ENCODE results near the gene EOLA2. TPM values are rescaled to one million over a fixed set of nuclear protein-coding genes. Genes with fewer than 3 reads are reported as not detected.

Gene EOLA2
- total and polyA plus RNA-seq, 9 of the 15 experiments (the other 6 are each of a cell fraction or from before 2014, with no cell fraction given) = 27.7 to 61.5 (median 44.3) TPM

DNA sequence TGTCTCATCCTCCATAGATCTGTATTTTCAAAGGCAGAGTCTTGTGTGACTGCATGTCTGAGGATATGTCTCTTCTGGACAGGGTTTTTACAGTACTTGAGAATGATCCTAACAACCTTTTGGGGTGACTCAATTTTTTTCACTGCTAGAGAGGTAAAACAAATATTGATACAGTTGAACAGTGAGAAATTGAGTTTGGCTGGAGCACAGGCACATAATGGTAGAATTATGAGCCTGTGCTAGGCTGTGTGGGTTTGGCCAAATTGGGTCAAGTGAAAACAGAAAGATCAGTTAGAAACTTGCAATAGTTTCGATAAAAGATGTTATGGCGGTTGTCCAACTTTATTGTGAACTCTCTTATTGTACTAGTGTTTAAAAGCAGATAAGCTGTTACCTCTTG is 23.3 kb upstream of the EOLA2 start:
- no peak for DNase-seq (ENCODE audit: extremely low read depth in 1 of 4, low spot score in 3 of 4)
- intact Hi-C loops (cut with micrococcal nuclease) = no loop called here
- H3K9me3 ChIP-seq (replicated peaks; ENCODE audit: control insufficient read depth, insufficient read depth, low read depth, low read length) = no peaks in the 10 kb centered on the region
- no peak overlapping the region for H3K27ac ChIP-seq (ENCODE audit: extremely low read depth, low read depth, low read length)
- H2AFZ ChIP-seq (ENCODE audit: low read depth, low read length) = no peak overlapping the region
- no peak for FAIRE-seq
- ChIA-PET POLR2A (no interaction called here), CTCF (ENCODE audit: low intra/inter-chr PET ratio) (no interaction called here)
- H3K36me3 ChIP-seq (ENCODE audit: control insufficient read depth, insufficient read depth, low read length) = peaks cover 15% of the 10 kb centered on the region; the same call in 2 of the 3 replicates
- no peaks in the 10 kb centered on the region for H3K4me1 ChIP-seq (replicated peaks in 1 of 2; ENCODE audit: control insufficient read depth in 2 of 2, insufficient read depth in 2 of 2, low read length in 2 of 2)
- no TSS peak for BruUV-seq (replicated peaks)
- no peak for ATAC-seq
- no peaks in the 10 kb centered on the region for H3K27me3 ChIP-seq (ENCODE audit: control insufficient read depth in 2 of 2, insufficient read depth in 2 of 2, low read length in 2 of 2)
- no peak overlapping the region for H3K9ac ChIP-seq (ENCODE audit: insufficient read depth in 1 of 2, low read depth in 2 of 2, low read length in 2 of 2)
- no peak overlapping the region for H3K4me2 ChIP-seq (ENCODE audit: insufficient read depth, low read length)
- no peak overlapping the region for H3K4me3 ChIP-seq
- no peaks in the 10 kb centered on the region for H3K9me1 ChIP-seq (ENCODE audit: control insufficient read depth, insufficient read depth, low read length)
- in situ Hi-C loops (cut with MboI) = loop anchor here (25.0 kb wide), 1 partner anchor 751 kb away; no protein-coding TSS in a partner anchor
- no peaks in the 10 kb centered on the region for H3K79me2 ChIP-seq (ENCODE audit: control insufficient read depth, insufficient read depth, low read length)
- 62% methylated on average over 2 of the region's 2 CpGs for WGBS (ENCODE audit: insufficient coverage, low coverage, missing lambda C conversion rate)
- H4K20me1 ChIP-seq (replicated peaks; ENCODE audit: control insufficient read depth, insufficient read depth, low read length) = no peaks in the 10 kb centered on the region
- TF ChIP-seq HBP1 (CRISPR knock-in tag; IDR thresholded peaks at IDR 0.05) = no peak
- TF ChIP-seq EZH2 (IDR thresholded peaks at IDR 0.05; ENCODE audit: borderline replicate concordance, low read depth, low read length) = no peak
- no peak for TF ChIP-seq CREBBP (IDR thresholded peaks at IDR 0.05; ENCODE audit: low read depth, low read length)
- no peak for TF ChIP-seq MCM2 (IDR thresholded peaks at IDR 0.05; ENCODE audit: low read depth)
- no peak for TF ChIP-seq HNRNPLL (IDR thresholded peaks at IDR 0.05; ENCODE audit: low read depth, low read length, poor library complexity, severe bottlenecking)
- TF ChIP-seq SLC30A9 (CRISPR knock-in tag; IDR thresholded peaks at IDR 0.05) = no peak
- TF ChIP-seq, protein P1, sequence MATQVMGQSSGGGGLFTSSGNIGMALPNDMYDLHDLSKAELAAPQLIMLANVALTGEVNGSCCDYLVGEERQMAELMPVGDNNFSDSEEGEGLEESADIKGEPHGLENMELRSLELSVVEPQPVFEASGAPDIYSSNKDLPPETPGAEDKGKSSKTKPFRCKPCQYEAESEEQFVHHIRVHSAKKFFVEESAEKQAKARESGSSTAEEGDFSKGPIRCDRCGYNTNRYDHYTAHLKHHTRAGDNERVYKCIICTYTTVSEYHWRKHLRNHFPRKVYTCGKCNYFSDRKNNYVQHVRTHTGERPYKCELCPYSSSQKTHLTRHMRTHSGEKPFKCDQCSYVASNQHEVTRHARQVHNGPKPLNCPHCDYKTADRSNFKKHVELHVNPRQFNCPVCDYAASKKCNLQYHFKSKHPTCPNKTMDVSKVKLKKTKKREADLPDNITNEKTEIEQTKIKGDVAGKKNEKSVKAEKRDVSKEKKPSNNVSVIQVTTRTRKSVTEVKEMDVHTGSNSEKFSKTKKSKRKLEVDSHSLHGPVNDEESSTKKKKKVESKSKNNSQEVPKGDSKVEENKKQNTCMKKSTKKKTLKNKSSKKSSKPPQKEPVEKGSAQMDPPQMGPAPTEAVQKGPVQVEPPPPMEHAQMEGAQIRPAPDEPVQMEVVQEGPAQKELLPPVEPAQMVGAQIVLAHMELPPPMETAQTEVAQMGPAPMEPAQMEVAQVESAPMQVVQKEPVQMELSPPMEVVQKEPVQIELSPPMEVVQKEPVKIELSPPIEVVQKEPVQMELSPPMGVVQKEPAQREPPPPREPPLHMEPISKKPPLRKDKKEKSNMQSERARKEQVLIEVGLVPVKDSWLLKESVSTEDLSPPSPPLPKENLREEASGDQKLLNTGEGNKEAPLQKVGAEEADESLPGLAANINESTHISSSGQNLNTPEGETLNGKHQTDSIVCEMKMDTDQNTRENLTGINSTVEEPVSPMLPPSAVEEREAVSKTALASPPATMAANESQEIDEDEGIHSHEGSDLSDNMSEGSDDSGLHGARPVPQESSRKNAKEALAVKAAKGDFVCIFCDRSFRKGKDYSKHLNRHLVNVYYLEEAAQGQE (IDR thresholded peaks at IDR 0.05; ENCODE audit: borderline replicate concordance) = no peak
- TF ChIP-seq, protein P1 (CRISPR knock-in tag; IDR thresholded peaks at IDR 0.05; ENCODE audit: low read depth) = no peak
- TF ChIP-seq FOSL1 (tag; conservative IDR thresholded peaks at IDR 0.05) = no peak
- no peak for TF ChIP-seq CHAMP1 (IDR thresholded peaks at IDR 0.05)
- TF ChIP-seq IRF2 (CRISPR knock-in tag; IDR thresholded peaks at IDR 0.05) = no peak
- no peak for TF ChIP-seq PML (IDR thresholded peaks at IDR 0.05; ENCODE audit: low read length)

All from K562 (cell line).